ENCODE data around the gene NACC2.

Gene NACC2

GRCh38 chr9:135979547-135980166 lies 115.4 kb downstream of the NACC2 start:
- Histone ChIP-seq H3K4me3 (ENCODE audit: low read length) (no peak overlapping the region), H3K4ac (ENCODE audit: low read depth, low read length) (no peak overlapping the region), H2AK5ac (ENCODE audit: low read length) (no peak overlapping the region), H3K56ac (ENCODE audit: low read length) (no peak overlapping the region), H3K9ac (ENCODE audit: low read length) (no peak overlapping the region), H2BK5ac (ENCODE audit: low read length) (no peak overlapping the region), H3K79me2 (ENCODE audit: control insufficient read depth, insufficient read depth, low read length) (no peaks in the 10 kb centered on the region), H3K23ac (ENCODE audit: low read length) (no peak overlapping the region), H3K4me1 (ENCODE audit: control insufficient read depth, low read depth, low read length) (no peaks in the 10 kb centered on the region), H3K27me3 (ENCODE audit: insufficient read depth, low read length, poor library complexity) (no peaks in the 10 kb centered on the region), H3K27ac (ENCODE audit: low read depth, low read length) (no peak overlapping the region), H2BK15ac (replicated peaks; ENCODE audit: low read depth) (no peak overlapping the region), H3K36me3 (ENCODE audit: control insufficient read depth, insufficient read depth, low read length) (no peaks in the 10 kb centered on the region), H3K18ac (ENCODE audit: low read length) (no peak overlapping the region), H3K79me1 (ENCODE audit: low read length) (no peaks in the 10 kb centered on the region), H2BK120ac (ENCODE audit: low read depth, low read length) (no peak overlapping the region), H4K8ac (ENCODE audit: low read depth, low read length) (no peak overlapping the region), H3K4me2 (ENCODE audit: low read length) (no peak overlapping the region), H4K5ac (ENCODE audit: low read length) (no peak overlapping the region)
- WGBS (ENCODE audit: extremely low coverage, insufficient coverage, low lambda C conversion rate), result no CpG with 5 or more reads among the region's 19 CpGs
- DNase-seq, result no peak

- H3K79me1 ChIP-seq (ENCODE audit: low read length), result no peaks in the 10 kb centered on the region
- H2BK5ac ChIP-seq (ENCODE audit: low read length), result no peak overlapping the region
- DNase-seq, result no peak
These were observed 116.2 kb downstream of the NACC2 start for GRCh38 chr9:135978642-135979546.

GRCh38 chr9:135976944-135977343 lies 118.1 kb downstream of the NACC2 start:
- Histone ChIP-seq H2BK5ac (ENCODE audit: low read length) (no peak overlapping the region), H3K23ac (ENCODE audit: low read length) (no peak overlapping the region), H3K27me3 (ENCODE audit: insufficient read depth, low read length, poor library complexity) (no peaks in the 10 kb centered on the region), H3K56ac (ENCODE audit: low read length) (no peak overlapping the region), H3K4me1 (ENCODE audit: control insufficient read depth, low read depth, low read length) (no peaks in the 10 kb centered on the region), H3K4ac (ENCODE audit: low read depth, low read length) (no peak overlapping the region), H2AK5ac (ENCODE audit: low read length) (no peak overlapping the region), H4K5ac (ENCODE audit: low read length) (no peak overlapping the region), H3K9ac (ENCODE audit: low read length) (no peak overlapping the region), H3K4me3 (ENCODE audit: low read length) (no peak overlapping the region), H2BK120ac (ENCODE audit: low read depth, low read length) (no peak overlapping the region), H2BK15ac (replicated peaks; ENCODE audit: low read depth) (no peak overlapping the region), H3K4me2 (ENCODE audit: low read length) (no peak overlapping the region), H3K79me1 (ENCODE audit: low read length) (no peaks in the 10 kb centered on the region), H3K36me3 (ENCODE audit: control insufficient read depth, insufficient read depth, low read length) (no peaks in the 10 kb centered on the region), H4K8ac (ENCODE audit: low read depth, low read length) (no peak overlapping the region), H3K79me2 (ENCODE audit: control insufficient read depth, insufficient read depth, low read length) (no peaks in the 10 kb centered on the region), H3K18ac (ENCODE audit: low read length) (no peak overlapping the region), H3K27ac (ENCODE audit: low read depth, low read length) (no peak overlapping the region)
- WGBS (ENCODE audit: extremely low coverage, insufficient coverage, low lambda C conversion rate), result no CpG with 5 or more reads among the region's 13 CpGs
- DNase-seq, result no peak

More at GRCh38 chr9:135978642-135979546, 116.2 kb downstream of the NACC2 start:
- no peak overlapping the region for H4K5ac ChIP-seq (ENCODE audit: low read length)
- H2BK120ac ChIP-seq (ENCODE audit: low read depth, low read length), result no peak overlapping the region
- H3K27me3 ChIP-seq (ENCODE audit: insufficient read depth, low read length, poor library complexity), result no peaks in the 10 kb centered on the region
- no peaks in the 10 kb centered on the region for H3K36me3 ChIP-seq (ENCODE audit: control insufficient read depth, insufficient read depth, low read length)
- H2BK15ac ChIP-seq (replicated peaks; ENCODE audit: low read depth), result no peak overlapping the region
- no peak overlapping the region for H3K18ac ChIP-seq (ENCODE audit: low read length)
- no peak overlapping the region for H3K23ac ChIP-seq (ENCODE audit: low read length)
- H3K9ac ChIP-seq (ENCODE audit: low read length), result no peak overlapping the region
- H3K4me2 ChIP-seq (ENCODE audit: low read length), result no peak overlapping the region
- no peak overlapping the region for H3K27ac ChIP-seq (ENCODE audit: low read depth, low read length)
- H2AK5ac ChIP-seq (ENCODE audit: low read length), result no peak overlapping the region
- no peaks in the 10 kb centered on the region for H3K4me1 ChIP-seq (ENCODE audit: control insufficient read depth, low read depth, low read length)
- H3K4ac ChIP-seq (ENCODE audit: low read depth, low read length), result no peak overlapping the region
- no peak overlapping the region for H4K8ac ChIP-seq (ENCODE audit: low read depth, low read length)
- H3K4me3 ChIP-seq (ENCODE audit: low read length), result no peak overlapping the region
- no peaks in the 10 kb centered on the region for H3K79me2 ChIP-seq (ENCODE audit: control insufficient read depth, insufficient read depth, low read length)
- WGBS (ENCODE audit: extremely low coverage, insufficient coverage, low lambda C conversion rate), result no CpG with 5 or more reads among the region's 20 CpGs
- H3K56ac ChIP-seq (ENCODE audit: low read length), result no peak overlapping the region

GRCh38 chr9:135976531-135976930 lies 118.6 kb downstream of the NACC2 start:
- H3K4ac ChIP-seq (ENCODE audit: low read depth, low read length), result no peak overlapping the region
- H2BK120ac ChIP-seq (ENCODE audit: low read depth, low read length), result no peak overlapping the region
- H2BK15ac ChIP-seq (replicated peaks; ENCODE audit: low read depth), result no peak overlapping the region
- H2AK5ac ChIP-seq (ENCODE audit: low read length), result no peak overlapping the region
- H3K79me1 ChIP-seq (ENCODE audit: low read length), result no peaks in the 10 kb centered on the region
- no peak overlapping the region for H3K9ac ChIP-seq (ENCODE audit: low read length)
- no peaks in the 10 kb centered on the region for H3K79me2 ChIP-seq (ENCODE audit: control insufficient read depth, insufficient read depth, low read length)
- H2BK5ac ChIP-seq (ENCODE audit: low read length), result no peak overlapping the region
- WGBS (ENCODE audit: extremely low coverage, insufficient coverage, low lambda C conversion rate), result no CpG with 5 or more reads among the region's 13 CpGs
- no peak overlapping the region for H3K23ac ChIP-seq (ENCODE audit: low read length)
- H3K4me3 ChIP-seq (ENCODE audit: low read length), result no peak overlapping the region
- H3K56ac ChIP-seq (ENCODE audit: low read length), result no peak overlapping the region
- H3K27ac ChIP-seq (ENCODE audit: low read depth, low read length), result no peak overlapping the region
- H3K18ac ChIP-seq (ENCODE audit: low read length), result no peak overlapping the region
- H3K4me2 ChIP-seq (ENCODE audit: low read length), result no peak overlapping the region
- H4K5ac ChIP-seq (ENCODE audit: low read length), result no peak overlapping the region
- H3K27me3 ChIP-seq (ENCODE audit: insufficient read depth, low read length, poor library complexity), result no peaks in the 10 kb centered on the region
- H3K4me1 ChIP-seq (ENCODE audit: control insufficient read depth, low read depth, low read length), result no peaks in the 10 kb centered on the region
- no peaks in the 10 kb centered on the region for H3K36me3 ChIP-seq (ENCODE audit: control insufficient read depth, insufficient read depth, low read length)
- DNase-seq, result no peak
- no peak overlapping the region for H4K8ac ChIP-seq (ENCODE audit: low read depth, low read length)

GRCh38 chr9:135975834-135976233 lies 119.3 kb downstream of the NACC2 start:
- no peak overlapping the region for H3K56ac ChIP-seq (ENCODE audit: low read length)
- no peaks in the 10 kb centered on the region for H3K4me1 ChIP-seq (ENCODE audit: control insufficient read depth, low read depth, low read length)
- H4K5ac ChIP-seq (ENCODE audit: low read length), result no peak overlapping the region
- no peak overlapping the region for H4K8ac ChIP-seq (ENCODE audit: low read depth, low read length)
- no peak overlapping the region for H3K4me3 ChIP-seq (ENCODE audit: low read length)
- H2AK5ac ChIP-seq (ENCODE audit: low read length), result no peak overlapping the region
- H2BK15ac ChIP-seq (replicated peaks; ENCODE audit: low read depth), result no peak overlapping the region
- H3K4ac ChIP-seq (ENCODE audit: low read depth, low read length), result no peak overlapping the region
- H3K18ac ChIP-seq (ENCODE audit: low read length), result no peak overlapping the region
- H3K27me3 ChIP-seq (ENCODE audit: insufficient read depth, low read length, poor library complexity), result no peaks in the 10 kb centered on the region
- no peak overlapping the region for H2BK120ac ChIP-seq (ENCODE audit: low read depth, low read length)
- DNase-seq, result no peak
- H3K79me2 ChIP-seq (ENCODE audit: control insufficient read depth, insufficient read depth, low read length), result no peaks in the 10 kb centered on the region
- H3K27ac ChIP-seq (ENCODE audit: low read depth, low read length), result no peak overlapping the region
- no CpG with 5 or more reads among the region's 10 CpGs for WGBS (ENCODE audit: extremely low coverage, insufficient coverage, low lambda C conversion rate)
- H3K23ac ChIP-seq (ENCODE audit: low read length), result no peak overlapping the region
- no peaks in the 10 kb centered on the region for H3K36me3 ChIP-seq (ENCODE audit: control insufficient read depth, insufficient read depth, low read length)
- H2BK5ac ChIP-seq (ENCODE audit: low read length), result no peak overlapping the region
- H3K4me2 ChIP-seq (ENCODE audit: low read length), result no peak overlapping the region
- no peak overlapping the region for H3K9ac ChIP-seq (ENCODE audit: low read length)
- H3K79me1 ChIP-seq (ENCODE audit: low read length), result no peaks in the 10 kb centered on the region

All from mesendoderm (in vitro differentiated cells).